H1 (cell line): ENCODE results near the gene ENDOD1.

ENCODE experiments used
- ATF2 ChIP-seq: IDR thresholded peaks from 2 replicates; pipeline ENCODE4 v1.6.1; 2012; ENCODE audit warnings: low read length, inconsistent platforms
- CTCF ChIP-seq, 3 experiments: IDR thresholded peaks; 1 replicate in 2 of 3; 2 replicates in 1 of 3; pipeline versions ENCODE4 v1.5.1 to v1.6.1; 2011; ENCODE audit warnings: low read length in 3 of 3, mild to moderate bottlenecking in 3 of 3, inconsistent platforms in 2 of 3, low read depth in 1 of 3, moderate library complexity in 1 of 3; ENCODE audit not compliant: insufficient read depth in 1 of 3; ENCODE audit errors: control extremely low read depth in 1 of 3
- EGR1 ChIP-seq: IDR thresholded peaks from 2 replicates; pipeline ENCODE4 v1.6.1; 2011; ENCODE audit warnings: low read depth, low read length, borderline replicate concordance
- EP300 ChIP-seq, 2 experiments: IDR thresholded peaks; 1 replicate in 1 of 2; 2 replicates in 1 of 2; pipeline ENCODE4 v1.6.1; 2011 to 2012; ENCODE audit warnings: low read depth in 2 of 2, low read length in 2 of 2, mild to moderate bottlenecking in 2 of 2, borderline replicate concordance in 1 of 2, inconsistent platforms in 1 of 2, moderate library complexity in 1 of 2
- EZH2 ChIP-seq: fragments of 200-600 bp; sonication (generic); IDR thresholded peaks from 2 replicates; pipeline ENCODE4 v1.7.1; 2012; ENCODE audit warnings: low read depth, mild to moderate bottlenecking, moderate library complexity, low read length, inconsistent platforms; ENCODE audit not compliant: severe bottlenecking
- JUND ChIP-seq: IDR thresholded peaks from 2 replicates; pipeline ENCODE4 v1.6.1; 2011; ENCODE audit warnings: mild to moderate bottlenecking, improper control_type of control experiment, low read length
- POLR2A ChIP-seq, 2 experiments: IDR thresholded peaks; 1 replicate in 1 of 2; 2 replicates in 1 of 2; pipeline ENCODE4 v1.6.1; 2011; ENCODE audit warnings: low read depth in 2 of 2, low read length in 2 of 2, mild to moderate bottlenecking in 2 of 2; ENCODE audit errors: control extremely low read depth in 1 of 2
- TAF1 ChIP-seq: IDR thresholded peaks from 2 replicates; pipeline ENCODE4 v1.6.1; 2011; ENCODE audit warnings: mild to moderate bottlenecking, low read depth, low read length

- TF ChIP-seq CTCF (IDR thresholded peaks at IDR 0.05; ENCODE audit: control extremely low read depth in 1 of 3, insufficient read depth in 1 of 3, low read depth in 1 of 3, low read length in 3 of 3), result no peak
- no peak for TF ChIP-seq JUND
- no peak for TF ChIP-seq POLR2A (IDR thresholded peaks at IDR 0.05; ENCODE audit: control extremely low read depth in 1 of 2, low read depth in 2 of 2, low read length in 2 of 2)
- TF ChIP-seq EGR1, result no peak
- TF ChIP-seq EP300 (IDR thresholded peaks at IDR 0.05; ENCODE audit: borderline replicate concordance in 1 of 2, low read depth in 2 of 2, low read length in 2 of 2), result no peak
- no peak for TF ChIP-seq TAF1
- TF ChIP-seq ATF2, result no peak
- no peak for TF ChIP-seq EZH2
These were observed 8.6 kb upstream of the ENDOD1 start for GRCh38 chr11:95081010-95081409.
